Chondrocyte (in vitro differentiated cells): ENCODE measurements around the gene ADGRB2. TPM values are rescaled to one million over a fixed set of nuclear protein-coding genes. Genes with fewer than 3 reads are reported as not detected.

Source experiments
- DNase-seq: peaks from one replicate; pipeline ENCODE4 v3.0.0; 2021; ENCODE audit warnings: mixed read lengths, low spot score
- H3K27ac Mint-ChIP-seq: one replicate; pipeline ENCODE4 v1.8.0; 2021; ENCODE audit warnings: mild to moderate bottlenecking, moderate library complexity, mixed read lengths; ENCODE audit not compliant: unreplicated experiment
- H3K27me3 Mint-ChIP-seq: 2 replicates; pipeline ENCODE4 v1.8.0; 2021; ENCODE audit warnings: low read depth, mixed read lengths
- H3K36me3 Mint-ChIP-seq: 2 replicates; pipeline ENCODE4 v1.8.0; 2021; ENCODE audit warnings: low read depth, mixed read lengths
- H3K4me1 Mint-ChIP-seq: 2 replicates; pipeline ENCODE4 v1.8.0; 2021; ENCODE audit warnings: low read depth, mild to moderate bottlenecking, mixed read lengths
- H3K4me3 Mint-ChIP-seq: one replicate; pipeline ENCODE4 v1.8.0; 2021; ENCODE audit warnings: mild to moderate bottlenecking, moderate library complexity, mixed read lengths; ENCODE audit not compliant: unreplicated experiment
- H3K9me3 Mint-ChIP-seq: 2 replicates; pipeline ENCODE4 v1.8.0; 2021; ENCODE audit warnings: low read depth, mixed read lengths
- CTCF ChIP-seq: fragments of 200-600 bp; sonication (generic); IDR thresholded peaks from 2 replicates; pipeline ENCODE4 v1.5.0; 2021; ENCODE audit warnings: antibody characterized with exemption, mild to moderate bottlenecking, moderate library complexity
- total RNA-seq: library from RNA; stranded (reverse); gene quantifications from 3 replicates; pipeline ENCODE4 v1.2.1, GENCODE V29; 2021

Gene ADGRB2
- total RNA-seq, 1 donor from 2014 or later, result 11.9 TPM

GRCh38 chr1:31769720-31770390 is 5.7 kb upstream of the ADGRB2 start:
- Mint-ChIP-seq H3K27me3 (peaks cover 24% of the 10 kb centered on the region), H3K4me1 (peaks cover 21% of the 10 kb centered on the region), H3K9me3 (no peaks in the 10 kb centered on the region), H3K4me3 (no peak overlapping the region), H3K36me3 (no peaks in the 10 kb centered on the region), H3K27ac (no peak overlapping the region)
- TF ChIP-seq CTCF, result no peak
- DNase-seq, result no peak

GRCh38 chr1:31768939-31769704 is 5.0 kb upstream of the ADGRB2 start:
- Mint-ChIP-seq H3K27me3 (peaks cover 18% of the 10 kb centered on the region), H3K36me3 (no peaks in the 10 kb centered on the region), H3K9me3 (no peaks in the 10 kb centered on the region), H3K27ac (no peak overlapping the region), H3K4me3 (no peak overlapping the region), H3K4me1 (peaks cover 21% of the 10 kb centered on the region)
- DNase-seq, result no peak
- no peak for TF ChIP-seq CTCF

GRCh38 chr1:31768407-31768907 is 4.3 kb upstream of the ADGRB2 start:
- Mint-ChIP-seq H3K4me1 (peaks cover 21% of the 10 kb centered on the region), H3K9me3 (no peaks in the 10 kb centered on the region), H3K36me3 (no peaks in the 10 kb centered on the region), H3K27ac (no peak overlapping the region), H3K27me3 (peaks cover 12% of the 10 kb centered on the region), H3K4me3 (no peak overlapping the region)
- TF ChIP-seq CTCF, result no peak
- DNase-seq, result no peak

GRCh38 chr1:31767225-31767624 is 3.1 kb upstream of the ADGRB2 start:
- Mint-ChIP-seq H3K27ac (no peak overlapping the region), H3K9me3 (no peaks in the 10 kb centered on the region), H3K27me3 (peaks cover 3% of the 10 kb centered on the region), H3K4me3 (no peak overlapping the region), H3K36me3 (no peaks in the 10 kb centered on the region), H3K4me1 (peaks cover 22% of the 10 kb centered on the region)
- TF ChIP-seq CTCF, result no peak
- DNase-seq, result no peak

GRCh38 chr1:31765516-31765915 is 1.4 kb upstream of the ADGRB2 start:
- Mint-ChIP-seq H3K27me3 (no peaks in the 10 kb centered on the region), H3K4me1 (peaks cover 32% of the 10 kb centered on the region), H3K9me3 (no peaks in the 10 kb centered on the region), H3K4me3 (no peak overlapping the region), H3K36me3 (no peaks in the 10 kb centered on the region), H3K27ac (no peak overlapping the region)
- TF ChIP-seq CTCF, result peak; percentile 7
- no peak for DNase-seq
